ENCODE data around the gene INPP5D. TPM values are rescaled to one million over a fixed set of nuclear protein-coding genes. Genes with fewer than 3 reads are reported as not detected.

INPP5D gene
- total and polyA plus RNA-seq, 2 donors (not counting 3 experiments of a cell fraction or from before 2014, with no cell fraction given), result 13.9 to 46.6 TPM

GRCh38 chr2:233168445-233168844 lies 108.3 kb downstream of the INPP5D start:
- peaks cover 2 to 46% of the 10 kb centered on the region in 2 experiments for H3K36me3 ChIP-seq (ENCODE audit: control insufficient read depth in 2 of 2, extremely low read depth in 1 of 2, insufficient read depth in 2 of 2, low read length in 2 of 2)
- POLR2A ChIA-PET, result no interaction called here
- no peaks in the 10 kb centered on the region for H4K20me1 ChIP-seq (replicated peaks; ENCODE audit: control insufficient read depth, extremely low read depth, insufficient read depth, low read length)
- TF ChIP-seq EZH2 (IDR thresholded peaks at IDR 0.05; ENCODE audit: borderline replicate concordance, low read depth, low read length, severe bottlenecking) (no peak), GATA2 (IDR thresholded peaks at IDR 0.05; ENCODE audit: insufficient read depth, insufficient read length, low read depth, low read length) (no peak)
- H3K9me3 ChIP-seq (replicated peaks; ENCODE audit: control insufficient read depth, insufficient read depth, low read length), result no peaks in the 10 kb centered on the region
- no peaks in the 10 kb centered on the region for H3K79me2 ChIP-seq (ENCODE audit: control insufficient read depth, insufficient read depth, low read length)
- H3K9me1 ChIP-seq (replicated peaks; ENCODE audit: control insufficient read depth, extremely low read depth, insufficient read depth, low read length), result no peaks in the 10 kb centered on the region
- no peak overlapping the region for H3K9ac ChIP-seq (replicated peaks; ENCODE audit: extremely low read depth, insufficient read depth, low read length)
- H2AFZ ChIP-seq (ENCODE audit: low read depth, low read length), result no peak overlapping the region
- no peaks in the 10 kb centered on the region for H3K4me1 ChIP-seq (ENCODE audit: control insufficient read depth, extremely low read depth, insufficient read depth, low read length)
- no peaks in the 10 kb centered on the region for H3K27me3 ChIP-seq (ENCODE audit: control insufficient read depth in 2 of 2, insufficient read depth in 2 of 2, low read length in 2 of 2)
- DNase-seq (ENCODE audit: low read depth, low spot score) (no peak), FAIRE-seq (no peak)
- intact Hi-C loops (cut with micrococcal nuclease) (no loop called here), dilution Hi-C loops (cut with MboI; ENCODE audit: extremely low pct_ligation_motif_present, low sequenced_read_pairs) (no loop called here)
- BruUV-seq (replicated peaks), result no TSS peak
- CTCF ChIA-PET, result no interaction called here
- H3K27ac ChIP-seq (ENCODE audit: insufficient read depth, low read depth, low read length), result no peak overlapping the region
- H3K4me2 ChIP-seq (ENCODE audit: insufficient read depth, low read length), result no peak overlapping the region
- H3K4me3 ChIP-seq (replicated peaks in 1 of 3; ENCODE audit: insufficient read depth in 1 of 3, low read depth in 1 of 3, low read length in 3 of 3), result no peak overlapping the region

GRCh38 chr2:233168919-233169318 lies 108.8 kb downstream of the INPP5D start:
- BruUV-seq (replicated peaks), result no TSS peak
- Histone ChIP-seq H3K36me3 (ENCODE audit: control insufficient read depth in 2 of 2, extremely low read depth in 1 of 2, insufficient read depth in 2 of 2, low read length in 2 of 2) (peaks cover 2 to 42% of the 10 kb centered on the region in 2 experiments), H4K20me1 (replicated peaks; ENCODE audit: control insufficient read depth, extremely low read depth, insufficient read depth, low read length) (no peaks in the 10 kb centered on the region), H3K27me3 (ENCODE audit: control insufficient read depth in 2 of 2, insufficient read depth in 2 of 2, low read length in 2 of 2) (no peaks in the 10 kb centered on the region), H3K27ac (ENCODE audit: insufficient read depth, low read depth, low read length) (no peak overlapping the region), H3K79me2 (ENCODE audit: control insufficient read depth, insufficient read depth, low read length) (no peaks in the 10 kb centered on the region), H3K4me3 (replicated peaks in 1 of 3; ENCODE audit: insufficient read depth in 1 of 3, low read depth in 1 of 3, low read length in 3 of 3) (no peak overlapping the region), H3K4me2 (ENCODE audit: insufficient read depth, low read length) (no peak overlapping the region), H3K9me1 (replicated peaks; ENCODE audit: control insufficient read depth, extremely low read depth, insufficient read depth, low read length) (no peaks in the 10 kb centered on the region), H3K9ac (replicated peaks; ENCODE audit: extremely low read depth, insufficient read depth, low read length) (no peak overlapping the region), H3K4me1 (ENCODE audit: control insufficient read depth, extremely low read depth, insufficient read depth, low read length) (no peaks in the 10 kb centered on the region), H3K9me3 (replicated peaks; ENCODE audit: control insufficient read depth, insufficient read depth, low read length) (no peaks in the 10 kb centered on the region), H2AFZ (ENCODE audit: low read depth, low read length) (no peak overlapping the region)
- TF ChIP-seq EZH2 (IDR thresholded peaks at IDR 0.05; ENCODE audit: borderline replicate concordance, low read depth, low read length, severe bottlenecking), result no peak
- no peak for TF ChIP-seq MAX (IDR thresholded peaks at IDR 0.05; ENCODE audit: insufficient read depth, insufficient read length)
- ChIA-PET CTCF (no interaction called here), POLR2A (no interaction called here)
- no peak for FAIRE-seq
- intact Hi-C loops (cut with micrococcal nuclease), result no loop called here
- dilution Hi-C loops (cut with MboI; ENCODE audit: extremely low pct_ligation_motif_present, low sequenced_read_pairs), result no loop called here
- no peak for DNase-seq (ENCODE audit: low read depth, low spot score)

All from endothelial cell of umbilical vein (primary cell).